ENCODE measurements around the gene BRD3OS.

Gene BRD3OS

GRCh38 chr9:134066526-134066912, 41.2 kb downstream of the BRD3OS start:
- no peak for DNase-seq (ENCODE audit: extremely low read depth, insufficient read length)
- Histone ChIP-seq H3K36me3 (ENCODE audit: control insufficient read depth, insufficient read depth, low read length) (no peaks in the 10 kb centered on the region), H3K4me3 (replicated peaks; ENCODE audit: low read depth, low read length) (peak overlapping the region; percentile 82), H3K27me3 (replicated peaks; ENCODE audit: control insufficient read depth, insufficient read depth, low read length) (peaks cover 2% of the 10 kb centered on the region; the same call in 1 of the 2 replicates)
- TF ChIP-seq CTCF (IDR thresholded peaks at IDR 0.05; ENCODE audit: insufficient read depth, low read length, poor library complexity, severe bottlenecking) = no peak

- peaks cover 2% of the 10 kb centered on the region; the same call in 1 of the 2 replicates for H3K27me3 ChIP-seq (replicated peaks; ENCODE audit: control insufficient read depth, insufficient read depth, low read length)
- H3K36me3 ChIP-seq (ENCODE audit: control insufficient read depth, insufficient read depth, low read length) = no peaks in the 10 kb centered on the region
- no peak for TF ChIP-seq CTCF (IDR thresholded peaks at IDR 0.05; ENCODE audit: insufficient read depth, low read length, poor library complexity, severe bottlenecking)
- H3K4me3 ChIP-seq (replicated peaks; ENCODE audit: low read depth, low read length) = peak overlapping the region; percentile 82
- DNase-seq (ENCODE audit: extremely low read depth, insufficient read length) = peak; percentile 56
These were observed 41.9 kb downstream of the BRD3OS start for GRCh38 chr9:134066913-134067851.

- H3K4me3 ChIP-seq (replicated peaks; ENCODE audit: low read depth, low read length) = peak within 1 kb of the TSS; percentile 82
- TF ChIP-seq CTCF (IDR thresholded peaks at IDR 0.05; ENCODE audit: insufficient read depth, low read length, poor library complexity, severe bottlenecking) = no peak
- H3K36me3 ChIP-seq (ENCODE audit: control insufficient read depth, insufficient read depth, low read length) = no peaks in the 10 kb centered on the region
- peak; percentile 93 for DNase-seq (ENCODE audit: extremely low read depth, insufficient read length)
- H3K27me3 ChIP-seq (replicated peaks; ENCODE audit: control insufficient read depth, insufficient read depth, low read length) = peaks cover 2% of the 10 kb centered on the region; the same call in 1 of the 2 replicates
These were observed 42.8 kb downstream of the BRD3OS start, which contains the start of gene BRD3 for GRCh38 chr9:134067904-134068743. Gene BRD3, minus strand, starts transcription at chr9:134068026. Its CDS starts 14,549 bp downstream, at chr9:134053477.

- no peaks in the 10 kb centered on the region for H3K36me3 ChIP-seq (ENCODE audit: control insufficient read depth, insufficient read depth, low read length)
- peak overlapping the region; percentile 69 for H3K4me3 ChIP-seq (replicated peaks; ENCODE audit: low read depth, low read length)
- peaks cover 2% of the 10 kb centered on the region; the same call in 1 of the 2 replicates for H3K27me3 ChIP-seq (replicated peaks; ENCODE audit: control insufficient read depth, insufficient read depth, low read length)
- no peak for DNase-seq (ENCODE audit: extremely low read depth, insufficient read length)
- TF ChIP-seq CTCF (IDR thresholded peaks at IDR 0.05; ENCODE audit: insufficient read depth, low read length, poor library complexity, severe bottlenecking) = no peak
These were observed 43.6 kb downstream of the BRD3OS start for GRCh38 chr9:134068744-134069479.

All from GM06990 (cell line).